C1 segment of cervical spinal cord (tissue), 14 donors: ENCODE data around the gene SNRPA1.

Experiments used
- DNase-seq, 14 donors: peaks; one replicate each; lab custom pipeline; 2025; lab: John Stamatoyannopoulos, UW

The SNRPA1 gene

GRCh38 chr15:101320501-101321052, 25.5 kb upstream of the SNRPA1 start:
- DNase-seq, result peak in 1 of 14 donors; percentile 11

- no peak for DNase-seq
Observed at GRCh38 chr15:101318839-101319238, 23.8 kb upstream of the SNRPA1 start.

DNA sequence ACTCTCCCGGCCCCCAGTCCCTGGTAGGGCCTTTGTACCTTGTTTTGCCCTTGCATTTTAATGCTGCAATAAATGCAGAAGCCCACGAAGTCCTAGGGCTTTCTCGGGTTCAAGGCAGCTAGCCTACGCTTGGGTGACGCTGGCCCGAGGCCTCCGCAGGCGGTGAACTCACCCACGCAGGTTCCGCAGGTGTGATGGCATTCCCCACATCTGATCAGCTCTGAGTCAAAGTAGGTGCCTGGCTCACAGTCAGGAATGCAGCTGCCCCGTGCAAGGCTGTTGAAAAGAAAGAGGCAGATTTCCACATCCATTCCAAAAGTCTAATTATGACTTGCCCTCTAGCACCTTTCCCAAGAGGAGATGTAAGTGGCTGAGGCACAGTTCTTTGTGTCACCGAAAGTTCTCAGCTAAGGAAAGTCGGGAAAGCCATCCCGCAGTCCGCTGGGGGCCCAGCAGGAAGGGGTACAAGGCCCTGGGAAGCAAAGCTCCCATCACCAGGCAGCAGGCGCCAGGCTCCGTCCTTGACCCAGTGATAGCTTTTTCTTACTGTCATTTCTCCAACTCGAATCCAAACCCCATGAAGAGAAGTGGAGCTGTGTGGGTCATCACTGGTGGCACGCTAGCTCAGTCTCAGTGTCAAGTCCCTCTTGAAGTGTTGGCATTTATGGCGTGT, 23.2 kb upstream of the SNRPA1 start:
- DNase-seq, result no peak

DNA sequence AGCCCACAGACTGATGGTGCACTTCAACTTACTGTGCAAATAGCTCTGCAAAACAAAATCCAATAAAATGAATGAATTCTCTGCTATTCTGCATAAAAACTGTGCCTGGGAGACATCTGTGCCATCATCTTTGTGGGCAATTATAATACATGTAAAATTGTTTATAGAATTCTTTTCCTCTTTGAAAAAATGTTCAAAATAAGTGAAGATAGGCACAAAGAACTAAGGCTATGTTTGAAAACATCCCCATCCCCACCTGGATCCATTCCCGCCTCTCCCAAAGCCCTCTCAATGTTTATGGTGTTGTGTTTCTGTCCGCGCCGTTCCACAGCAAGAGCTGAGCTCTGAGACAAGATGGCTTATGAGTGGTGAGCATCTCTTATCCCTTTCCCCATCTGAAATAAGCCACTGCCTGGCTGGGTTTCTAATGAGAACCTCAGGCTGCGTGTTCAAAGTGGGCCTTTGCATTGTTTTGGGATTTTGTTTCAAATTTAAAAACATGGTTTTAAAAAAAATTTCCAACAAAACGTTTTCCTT, 22.4 kb upstream of the SNRPA1 start:
- no peak for DNase-seq

DNA sequence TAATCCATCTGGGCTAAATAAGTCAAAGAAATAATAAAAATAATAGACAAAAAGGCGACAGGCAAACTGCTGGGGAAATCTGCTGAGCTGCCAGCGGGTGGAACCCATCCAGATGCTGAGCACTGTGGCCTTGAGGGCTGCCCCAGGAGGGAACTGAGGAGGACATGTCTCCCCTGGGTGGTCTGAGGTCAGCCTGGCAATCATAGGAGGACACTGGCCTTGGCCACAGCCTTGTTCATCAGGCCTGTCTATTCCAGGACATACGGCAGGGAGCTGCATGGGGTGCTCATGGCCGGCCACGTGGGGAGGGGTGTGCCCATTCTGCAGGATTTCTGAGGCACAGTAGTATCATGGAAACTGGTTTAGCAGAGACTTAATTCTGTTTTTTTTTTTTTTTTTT, 21.5 kb upstream of the SNRPA1 start:
- no peak for DNase-seq

GRCh38 chr15:101315736-101316135, 20.7 kb upstream of the SNRPA1 start:
- DNase-seq, result no peak

GRCh38 chr15:101314336-101315125, 19.5 kb upstream of the SNRPA1 start:
- no peak for DNase-seq

DNA sequence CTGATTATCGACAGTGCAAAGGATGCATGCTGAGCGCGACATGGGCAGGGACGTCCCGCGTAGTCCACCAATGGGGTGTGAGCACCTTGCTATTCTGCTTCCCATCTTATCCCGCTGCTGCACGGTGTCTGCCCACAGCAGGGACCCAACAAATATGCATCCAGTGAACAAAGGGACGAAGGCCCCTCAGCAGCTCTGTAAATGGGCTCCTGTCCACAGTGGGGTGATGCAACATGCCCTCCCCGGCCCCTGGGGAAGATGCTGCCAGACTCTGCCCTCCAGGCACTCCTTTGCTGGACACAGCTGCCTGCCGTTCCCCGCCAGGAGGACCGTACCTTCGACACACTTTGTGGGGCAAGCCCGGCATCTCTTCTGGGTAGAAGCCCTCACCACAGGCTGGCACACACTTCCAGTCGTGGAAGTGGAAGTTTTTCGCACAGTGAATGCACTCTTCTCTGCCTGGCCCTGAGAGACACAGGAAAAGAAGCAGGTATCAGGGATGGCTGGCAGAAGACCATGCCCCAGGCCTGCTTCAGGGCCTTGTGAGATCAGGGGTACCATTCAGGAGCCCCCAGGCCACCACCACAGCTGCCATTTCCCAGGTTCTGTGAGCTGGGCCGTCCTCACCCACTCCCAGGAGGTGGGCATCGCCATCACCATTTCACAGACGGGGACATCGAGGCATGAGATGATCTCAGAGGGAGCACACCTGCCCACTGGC, 18.2 kb upstream of the SNRPA1 start:
- no peak for DNase-seq

DNA sequence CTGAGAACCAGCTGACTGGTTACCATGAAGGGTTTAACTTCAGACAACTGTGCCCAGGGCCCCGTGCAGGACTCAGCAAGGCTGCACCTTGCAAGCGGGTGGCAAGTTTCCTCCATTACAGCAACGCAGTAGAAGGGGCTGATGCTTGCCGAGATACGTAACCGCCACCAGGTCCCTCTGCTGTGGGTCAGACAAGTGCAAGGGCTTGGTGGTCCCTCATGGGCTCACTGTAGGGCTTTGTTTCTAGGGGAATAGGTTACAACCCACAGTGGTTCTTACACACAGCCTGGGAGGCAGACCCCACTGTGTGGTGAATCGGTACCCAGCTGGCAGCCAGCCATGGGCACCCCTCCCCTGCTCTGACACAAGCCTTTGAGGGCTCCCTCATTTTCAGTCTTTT, 15.5 kb upstream of the SNRPA1 start:
- DNase-seq, result no peak

GRCh38 chr15:101310161-101310480, 15.1 kb upstream of the SNRPA1 start:
- no peak for DNase-seq

DNA sequence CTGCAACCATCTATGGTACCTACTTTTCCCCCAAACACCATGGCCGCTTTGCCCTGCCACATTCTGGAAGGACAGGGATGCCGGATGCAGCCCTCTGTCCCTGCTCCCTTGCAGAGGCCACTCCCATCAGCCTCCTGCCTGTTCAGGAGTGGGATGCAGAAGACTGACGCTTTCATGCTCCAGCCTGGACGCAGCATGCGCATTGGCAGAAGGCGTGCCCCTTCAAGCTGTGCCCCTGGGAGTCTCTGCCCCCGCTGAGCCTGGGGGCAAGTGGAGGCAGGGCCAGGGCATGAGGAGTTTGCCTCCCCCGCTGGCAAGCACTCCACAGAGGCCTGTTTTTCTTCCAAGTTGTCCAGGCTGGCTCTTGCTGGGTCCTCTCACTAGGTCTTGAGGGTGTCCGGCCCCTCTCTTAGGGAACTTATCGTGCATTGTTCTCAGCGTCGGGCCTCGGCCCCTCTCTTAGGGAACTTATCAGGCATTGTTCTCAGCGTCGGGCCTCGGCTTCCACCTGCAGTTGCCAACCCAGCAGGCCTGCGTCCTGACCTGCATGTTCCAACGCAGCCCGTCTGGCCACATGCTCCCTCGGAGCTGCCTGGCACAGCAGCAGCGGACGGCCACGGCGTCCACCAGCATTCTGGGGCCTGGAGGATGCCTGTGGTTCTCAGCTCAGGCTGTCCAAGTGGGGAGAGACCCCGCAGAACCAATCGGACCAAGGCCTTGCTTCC, 14.6 kb upstream of the SNRPA1 start:
- no peak for DNase-seq

DNA sequence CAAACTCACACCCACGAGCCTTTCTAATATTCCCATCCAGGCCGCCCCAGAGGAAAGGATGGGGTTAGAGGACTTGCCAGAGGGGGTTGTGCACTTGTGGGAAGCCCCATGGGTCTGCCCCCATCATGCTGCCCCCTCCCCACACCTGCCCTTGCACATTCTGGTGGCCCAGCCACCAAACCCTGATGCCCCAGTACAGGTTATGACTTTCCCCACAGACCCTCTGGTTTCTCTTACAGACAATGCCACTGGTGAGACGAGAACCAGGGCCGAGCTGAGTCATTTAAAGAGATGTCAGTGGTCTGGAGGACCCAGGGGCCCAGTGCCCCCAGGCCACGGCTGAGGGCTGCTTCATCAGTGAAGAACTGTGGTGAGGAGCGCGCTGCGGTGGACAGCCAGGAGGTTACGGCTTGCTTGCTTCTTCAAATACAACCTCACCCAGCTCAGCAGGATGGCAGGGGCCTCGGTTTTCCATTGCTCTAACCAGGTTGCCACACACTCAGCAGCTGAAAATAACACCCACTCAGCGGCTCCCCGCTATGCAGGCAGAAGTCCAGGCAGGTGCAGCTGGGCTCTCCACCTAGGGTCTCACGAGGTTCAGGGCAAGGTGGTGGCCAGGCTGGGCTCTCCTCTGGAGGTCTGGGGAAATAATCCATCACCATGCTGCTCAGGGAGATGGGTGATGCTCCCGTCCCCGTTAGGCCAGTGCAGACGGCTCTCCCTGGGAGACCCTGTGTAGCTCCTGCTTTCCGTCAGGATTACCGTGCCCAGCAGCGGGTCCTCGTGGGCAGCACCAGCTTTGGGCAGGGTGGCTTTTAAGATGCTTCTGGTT, 13.8 kb upstream of the SNRPA1 start:
- no peak for DNase-seq

GRCh38 chr15:101307897-101308603, 13.0 kb upstream of the SNRPA1 start:
- no peak for DNase-seq

DNA sequence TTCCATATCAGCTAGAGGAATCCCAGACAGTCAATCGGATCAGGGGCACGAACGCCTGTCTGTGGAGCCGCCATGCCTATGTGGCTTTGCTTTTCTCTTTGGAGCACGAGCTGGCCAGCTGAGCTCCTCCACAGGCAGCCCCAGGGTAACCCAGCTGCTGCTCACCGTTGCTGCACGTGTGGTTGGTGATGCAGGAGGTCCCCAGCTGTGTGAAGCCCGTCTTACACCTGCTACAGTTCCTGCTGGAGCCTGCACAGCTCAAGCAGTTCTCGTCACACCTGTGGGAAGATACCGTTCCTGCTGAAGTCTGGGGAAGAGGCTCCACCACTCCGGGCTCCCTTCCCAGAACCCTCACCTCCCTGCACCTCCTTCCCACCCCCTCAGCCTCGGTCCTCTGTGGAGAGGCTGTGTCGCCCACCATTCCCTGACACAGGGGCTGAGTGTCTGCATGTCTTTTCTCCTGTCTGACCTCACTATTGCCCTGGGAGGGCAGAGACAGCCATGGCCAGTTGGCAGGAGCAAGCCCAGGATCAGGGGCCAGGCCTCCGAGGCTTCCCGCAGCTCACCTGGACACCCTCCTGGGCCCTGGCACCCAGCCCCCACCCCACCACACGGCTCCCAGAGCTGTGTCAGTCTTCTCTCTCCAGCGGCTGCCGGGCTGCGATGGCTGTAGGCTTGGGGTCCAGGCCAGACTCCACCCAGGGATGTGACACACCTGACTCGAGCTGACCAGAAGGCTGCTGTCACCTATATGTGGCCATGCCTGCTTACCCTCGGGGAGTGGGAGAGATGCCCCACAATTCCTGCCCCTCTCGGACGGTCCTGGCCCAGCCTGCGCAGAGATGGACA, 12.2 kb upstream of the SNRPA1 start:
- no peak for DNase-seq

DNA sequence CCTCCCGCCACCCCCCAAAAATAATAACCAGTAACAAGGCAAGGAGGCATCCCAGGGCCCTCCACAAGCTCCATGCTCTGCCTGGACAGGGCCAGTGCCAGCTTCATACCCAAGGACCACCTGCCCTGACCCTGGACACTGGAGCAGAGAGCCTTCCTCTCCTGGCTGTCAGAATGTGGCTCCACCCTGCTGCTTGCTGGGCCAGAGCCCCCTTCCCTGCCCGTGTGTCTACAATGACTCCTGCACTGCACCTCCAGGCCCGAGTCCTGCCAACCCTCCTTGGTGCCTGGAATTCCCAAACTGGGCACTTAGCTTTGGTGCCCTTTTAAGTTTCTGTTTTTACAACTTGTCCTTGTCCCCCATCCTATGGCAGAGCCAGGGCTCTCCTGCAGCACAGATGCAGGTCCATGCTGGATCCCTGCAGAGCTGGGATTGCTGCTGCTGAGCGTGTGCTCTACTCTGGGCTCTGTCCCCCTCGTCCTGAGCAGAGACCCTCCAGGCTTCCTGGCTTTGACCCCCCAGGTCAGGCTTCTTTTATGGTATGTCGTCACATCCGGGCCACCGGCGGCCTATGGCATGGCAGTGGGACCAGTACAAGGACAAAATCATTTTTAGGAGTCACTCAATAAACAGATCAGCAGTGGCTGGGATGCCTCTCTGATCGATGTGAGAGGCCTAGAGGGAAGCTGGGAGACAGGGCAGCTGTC, 11.4 kb upstream of the SNRPA1 start:
- no peak for DNase-seq

- no peak for DNase-seq
Observed at GRCh38 chr15:101305820-101306255, 10.8 kb upstream of the SNRPA1 start.

DNA sequence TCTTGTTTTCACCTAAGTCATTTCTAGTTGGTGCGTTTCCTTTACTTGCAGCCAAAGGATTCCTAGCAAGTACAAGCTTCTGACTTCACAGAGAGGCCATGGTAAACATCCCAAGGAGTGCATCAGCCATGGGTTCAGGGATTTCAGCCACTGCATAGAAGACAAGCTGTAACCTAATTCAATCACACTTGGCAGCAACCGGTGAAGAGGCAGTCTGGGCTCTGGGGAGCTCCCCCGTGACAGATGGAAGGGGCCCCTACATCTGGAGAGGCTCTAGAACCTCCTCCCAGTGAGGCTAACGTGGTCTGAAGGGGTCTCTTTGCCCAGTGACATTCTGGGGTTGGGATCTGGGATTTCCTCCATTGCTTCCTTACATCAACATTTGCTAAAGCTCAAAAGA, 8.4 kb upstream of the SNRPA1 start:
- no peak for DNase-seq
